ENCODE measurements around the gene DNAJB8. TPM values are rescaled to one million over a fixed set of nuclear protein-coding genes. Genes with fewer than 3 reads are reported as not detected.

DNAJB8 gene
- total RNA-seq, 1 donor from 2014 or later = not detected

- no peak overlapping the region for H3K4me3 Mint-ChIP-seq (ENCODE audit: unreplicated experiment)
- no peaks in the 10 kb centered on the region for H3K36me3 Mint-ChIP-seq (ENCODE audit: unreplicated experiment)
- H3K9me3 Mint-ChIP-seq (ENCODE audit: unreplicated experiment) = peaks cover 11% of the 10 kb centered on the region
- TF ChIP-seq CTCF (IDR thresholded peaks at IDR 0.05; ENCODE audit: partially characterized antibody, unreplicated experiment) = no peak
- peak overlapping the region; percentile 11 for H3K27ac Mint-ChIP-seq (ENCODE audit: unreplicated experiment)
- peaks cover 16% of the 10 kb centered on the region for H3K27me3 Mint-ChIP-seq (ENCODE audit: unreplicated experiment)
- no peak for DNase-seq
- H3K4me1 Mint-ChIP-seq (ENCODE audit: low read depth, unreplicated experiment) = peaks cover 46% of the 10 kb centered on the region
Measured at GRCh38 chr3:128471720-128472119, 5.0 kb upstream of the DNAJB8 start.

GRCh38 chr3:128471110-128471509 is 4.4 kb upstream of the DNAJB8 start:
- Mint-ChIP-seq H3K27me3 (ENCODE audit: unreplicated experiment) (peaks cover 18% of the 10 kb centered on the region), H3K4me1 (ENCODE audit: low read depth, unreplicated experiment) (peaks cover 48% of the 10 kb centered on the region), H3K4me3 (ENCODE audit: unreplicated experiment) (no peak overlapping the region), H3K36me3 (ENCODE audit: unreplicated experiment) (no peaks in the 10 kb centered on the region), H3K9me3 (ENCODE audit: unreplicated experiment) (peaks cover 11% of the 10 kb centered on the region), H3K27ac (ENCODE audit: unreplicated experiment) (no peak overlapping the region)
- TF ChIP-seq CTCF (IDR thresholded peaks at IDR 0.05; ENCODE audit: partially characterized antibody, unreplicated experiment) = no peak
- DNase-seq = no peak

- DNase-seq = no peak
- H3K36me3 Mint-ChIP-seq (ENCODE audit: unreplicated experiment) = peaks cover 5% of the 10 kb centered on the region
- no peak for TF ChIP-seq CTCF (IDR thresholded peaks at IDR 0.05; ENCODE audit: partially characterized antibody, unreplicated experiment)
- H3K27me3 Mint-ChIP-seq (ENCODE audit: unreplicated experiment) = peaks cover 26% of the 10 kb centered on the region
- H3K4me1 Mint-ChIP-seq (ENCODE audit: low read depth, unreplicated experiment) = peaks cover 54% of the 10 kb centered on the region
- H3K9me3 Mint-ChIP-seq (ENCODE audit: unreplicated experiment) = peaks cover 14% of the 10 kb centered on the region
- H3K27ac Mint-ChIP-seq (ENCODE audit: unreplicated experiment) = peak overlapping the region; percentile 28
- no peak overlapping the region for H3K4me3 Mint-ChIP-seq (ENCODE audit: unreplicated experiment)
Measured at GRCh38 chr3:128470134-128470899, 3.6 kb upstream of the DNAJB8 start.

- no peak for DNase-seq
- Mint-ChIP-seq H3K9me3 (ENCODE audit: unreplicated experiment) (peaks cover 14% of the 10 kb centered on the region), H3K4me3 (ENCODE audit: unreplicated experiment) (no peak overlapping the region), H3K27me3 (ENCODE audit: unreplicated experiment) (peaks cover 29% of the 10 kb centered on the region), H3K36me3 (ENCODE audit: unreplicated experiment) (peaks cover 6% of the 10 kb centered on the region), H3K27ac (ENCODE audit: unreplicated experiment) (no peak overlapping the region), H3K4me1 (ENCODE audit: low read depth, unreplicated experiment) (peaks cover 51% of the 10 kb centered on the region)
- no peak for TF ChIP-seq CTCF (IDR thresholded peaks at IDR 0.05; ENCODE audit: partially characterized antibody, unreplicated experiment)
Measured at GRCh38 chr3:128469556-128469955, 2.9 kb upstream of the DNAJB8 start.

- Mint-ChIP-seq H3K27me3 (ENCODE audit: unreplicated experiment) (peaks cover 27% of the 10 kb centered on the region), H3K27ac (ENCODE audit: unreplicated experiment) (no peak overlapping the region)
Measured at GRCh38 chr3:128468791-128469527, 2.3 kb upstream of the DNAJB8 start.

More at GRCh38 chr3:128468791-128469527, 2.3 kb upstream of the DNAJB8 start:
- peaks cover 49% of the 10 kb centered on the region for H3K4me1 Mint-ChIP-seq (ENCODE audit: low read depth, unreplicated experiment)
- DNase-seq = no peak
- TF ChIP-seq CTCF (IDR thresholded peaks at IDR 0.05; ENCODE audit: partially characterized antibody, unreplicated experiment) = no peak
- no peak overlapping the region for H3K4me3 Mint-ChIP-seq (ENCODE audit: unreplicated experiment)
- H3K36me3 Mint-ChIP-seq (ENCODE audit: unreplicated experiment) = peaks cover 6% of the 10 kb centered on the region
- H3K9me3 Mint-ChIP-seq (ENCODE audit: unreplicated experiment) = peaks cover 20% of the 10 kb centered on the region
